Left lung (tissue), 10 donors: ENCODE data around the gene EIF4H. TPM values are rescaled to one million over a fixed set of nuclear protein-coding genes. Genes with fewer than 3 reads are reported as not detected.

Source experiments
- ATAC-seq: fragments of 200-7000 bp; cut with Tn5 transposase; one replicate; pipeline ENCODE4 v1.9.1; 2020; ENCODE audit warnings: moderate library complexity
- DNase-seq, 4 donors: peaks; one replicate each; pipeline ENCODE4 v3.0.0-alpha.2; 2013 to 2020
- H3K27ac ChIP-seq, 2 donors: fragments of 200-600 bp; sonication (generic) in 1 of 2; one replicate each; pipeline versions ENCODE4 v1.5.0 to v1.8.0; 2020 to 2021
- H3K27me3 ChIP-seq, 2 donors: fragments of 200-600 bp; sonication (generic) in 1 of 2; one replicate each; pipeline versions ENCODE4 v1.5.0 to v1.8.0; 2020 to 2021
- H3K36me3 ChIP-seq, 2 donors: fragments of 200-600 bp; sonication (generic) in 1 of 2; one replicate each; pipeline versions ENCODE4 v1.5.0 to v1.8.0; 2020 to 2021
- H3K4me1 ChIP-seq, 2 donors: fragments of 200-600 bp; one replicate each; pipeline ENCODE4 v1.8.0; 2021
- H3K4me3 ChIP-seq, 2 donors: fragments of 200-600 bp; sonication (generic) in 1 of 2; one replicate each; pipeline versions ENCODE4 v1.5.0 to v1.8.0; 2020 to 2021; ENCODE audit warnings: mild to moderate bottlenecking in 1 of 2
- H3K9me3 ChIP-seq, 2 donors: fragments of 200-600 bp; sonication (generic) in 1 of 2; one replicate each; pipeline versions ENCODE4 v1.5.0 to v1.8.0; 2020 to 2021
- intact Hi-C, 2 donors: fragments of 100-400 bp; cut with DNase I; formaldehyde crosslinking; loops; one replicate each; pipeline versions ENCODE4 v1.11.2 to v1.14.2; 2022
- polyA plus RNA-seq, 6 donors: library from polyadenylated mRNA; unstranded; fragments of 120-200 nt; gene quantifications; one replicate each; pipeline ENCODE4 v1.2.1, GENCODE V29; 2013; ENCODE audit not compliant: insufficient read length in 6 of 6
- total RNA-seq, 2 donors: library from RNA; stranded (reverse); fragmentation: NEBNext Ultra II Directional; extraction: Animal tissue kit (Norgen Biotek cat#: 25700); gene quantifications; one replicate each; pipeline ENCODE4 v1.2.1, GENCODE V29; 2021
- TF ChIP-seq, protein P1 (sequence below), 2 donors: fragments of 200-600 bp; sonication (generic) in 1 of 2; IDR thresholded peaks; one replicate each; pipeline versions ENCODE4 v1.5.0 to v1.8.0; 2021; ENCODE audit warnings: antibody characterized with exemption in 2 of 2
- donor health status: DM: no; HTN: yes; CAD: no.
- donor health status: DM: no; HTN: no; CAD: no.

EIF4H gene
- total and polyA plus RNA-seq, 8 donors: 203 to 308 (median 264) TPM

DNA sequence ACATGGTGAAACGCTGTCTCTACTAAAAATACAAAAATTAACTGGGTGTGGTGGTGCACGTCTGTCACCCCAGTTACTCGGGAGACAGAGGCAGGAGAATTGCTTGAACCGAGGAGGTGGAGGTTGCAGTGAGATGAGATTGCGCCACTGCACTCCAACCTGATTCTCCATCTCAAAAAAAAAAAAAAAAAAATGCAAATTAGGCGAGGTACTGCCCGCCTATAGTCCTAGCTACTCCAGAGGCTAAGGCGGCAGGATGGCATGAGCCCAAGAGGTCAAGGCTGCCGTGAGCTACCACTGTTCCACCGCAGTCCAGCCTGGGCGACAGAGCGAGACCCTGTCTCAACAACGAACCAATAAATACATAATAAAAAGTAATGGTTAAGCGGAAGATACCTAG, 1.1 kb upstream of the EIF4H start:
- H3K27ac ChIP-seq: peak overlapping the region; percentile 92 to 94
- peak in 1 of 4 donors; percentile 49 for DNase-seq
- H3K9me3 ChIP-seq: no peaks in the 10 kb centered on the region
- intact Hi-C loops: loop anchor here in 1 of 2 donors (10.0 kb wide), 1 partner anchor 98 kb away; no protein-coding TSS in a partner anchor
- peak overlapping the region in 1 of 2 donors; percentile 100 for H3K4me3 ChIP-seq
- H3K4me1 ChIP-seq: peaks cover 28 to 47% of the 10 kb centered on the region in 2 donors
- H3K36me3 ChIP-seq: peaks cover 0 to 8% of the 10 kb centered on the region in 2 donors
- TF ChIP-seq, protein P1, sequence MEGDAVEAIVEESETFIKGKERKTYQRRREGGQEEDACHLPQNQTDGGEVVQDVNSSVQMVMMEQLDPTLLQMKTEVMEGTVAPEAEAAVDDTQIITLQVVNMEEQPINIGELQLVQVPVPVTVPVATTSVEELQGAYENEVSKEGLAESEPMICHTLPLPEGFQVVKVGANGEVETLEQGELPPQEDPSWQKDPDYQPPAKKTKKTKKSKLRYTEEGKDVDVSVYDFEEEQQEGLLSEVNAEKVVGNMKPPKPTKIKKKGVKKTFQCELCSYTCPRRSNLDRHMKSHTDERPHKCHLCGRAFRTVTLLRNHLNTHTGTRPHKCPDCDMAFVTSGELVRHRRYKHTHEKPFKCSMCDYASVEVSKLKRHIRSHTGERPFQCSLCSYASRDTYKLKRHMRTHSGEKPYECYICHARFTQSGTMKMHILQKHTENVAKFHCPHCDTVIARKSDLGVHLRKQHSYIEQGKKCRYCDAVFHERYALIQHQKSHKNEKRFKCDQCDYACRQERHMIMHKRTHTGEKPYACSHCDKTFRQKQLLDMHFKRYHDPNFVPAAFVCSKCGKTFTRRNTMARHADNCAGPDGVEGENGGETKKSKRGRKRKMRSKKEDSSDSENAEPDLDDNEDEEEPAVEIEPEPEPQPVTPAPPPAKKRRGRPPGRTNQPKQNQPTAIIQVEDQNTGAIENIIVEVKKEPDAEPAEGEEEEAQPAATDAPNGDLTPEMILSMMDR (IDR thresholded peaks at IDR 0.05): no peak
- ATAC-seq: peak; percentile 63
- no peaks in the 10 kb centered on the region for H3K27me3 ChIP-seq

DNA sequence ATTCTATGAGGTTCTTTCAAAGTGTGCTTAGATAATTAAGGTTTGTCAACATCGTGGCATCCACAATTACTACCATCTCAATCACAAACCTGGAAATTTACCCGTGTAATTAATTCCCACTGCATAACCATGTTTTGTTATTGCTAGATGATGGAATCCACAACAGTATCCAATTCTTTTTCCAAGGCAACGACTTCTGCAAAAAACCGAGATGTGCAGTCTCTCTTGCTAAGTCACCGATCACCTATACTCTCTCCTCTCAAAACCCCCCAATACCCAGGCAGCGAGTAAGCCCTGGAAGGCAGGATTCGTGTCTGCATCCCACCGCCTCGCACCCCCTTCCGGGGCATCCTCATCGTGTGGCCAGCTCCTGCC, 678 bp upstream of the EIF4H start:
- intact Hi-C loops: loop anchor here in 1 of 2 donors (10.0 kb wide), 1 partner anchor 99 kb away; no protein-coding TSS in a partner anchor
- peak overlapping the region; percentile 81 to 100 for H3K4me3 ChIP-seq
- no peaks in the 10 kb centered on the region for H3K9me3 ChIP-seq
- no peaks in the 10 kb centered on the region for H3K27me3 ChIP-seq
- peaks cover 28 to 51% of the 10 kb centered on the region in 2 donors for H3K4me1 ChIP-seq
- H3K36me3 ChIP-seq: peaks cover 0 to 8% of the 10 kb centered on the region in 2 donors
- DNase-seq (no peak), ATAC-seq (no peak)
- H3K27ac ChIP-seq: peak overlapping the region; percentile 92 to 94
- TF ChIP-seq, protein P1 (IDR thresholded peaks at IDR 0.05): no peak

DNA sequence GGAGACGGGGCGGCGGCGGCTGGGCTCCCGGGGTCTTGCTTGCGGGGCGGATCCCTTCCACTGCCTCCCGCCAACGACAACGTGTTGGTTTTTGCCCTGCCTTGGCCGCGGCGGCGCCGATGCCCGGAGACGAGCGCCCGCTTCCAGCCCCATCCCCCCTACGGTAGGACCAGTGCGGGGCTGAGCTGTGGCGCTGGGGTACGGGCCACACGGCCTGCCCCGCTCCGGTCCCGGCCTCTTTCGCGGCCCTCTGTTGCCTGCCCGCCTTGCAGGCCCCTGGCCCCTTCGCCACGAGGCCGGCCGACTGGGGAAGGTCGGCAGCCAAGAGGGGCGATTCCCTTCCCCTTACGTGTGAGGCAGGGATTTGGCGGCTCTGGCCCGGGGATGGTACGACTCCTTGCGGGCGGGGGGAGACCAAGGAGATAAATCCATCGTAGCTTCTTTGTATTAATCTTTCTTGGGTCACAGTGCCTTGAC, 488 bp downstream of the EIF4H start:
- peak overlapping the region; percentile 92 to 94 for H3K27ac ChIP-seq
- TF ChIP-seq, protein P1 (IDR thresholded peaks at IDR 0.05): no peak
- intact Hi-C loops: loop anchor here in 1 of 2 donors (10.0 kb wide), 1 partner anchor 100 kb away; no protein-coding TSS in a partner anchor
- H3K9me3 ChIP-seq: no peaks in the 10 kb centered on the region
- H3K4me1 ChIP-seq: peaks cover 31 to 63% of the 10 kb centered on the region in 2 donors
- H3K4me3 ChIP-seq: peak overlapping the region; percentile 81 to 100
- ATAC-seq (peak; percentile 28), DNase-seq (peak; percentile 53 to 86 (median 57))
- peaks cover 0 to 13% of the 10 kb centered on the region in 2 donors for H3K36me3 ChIP-seq
- no peaks in the 10 kb centered on the region for H3K27me3 ChIP-seq

DNA sequence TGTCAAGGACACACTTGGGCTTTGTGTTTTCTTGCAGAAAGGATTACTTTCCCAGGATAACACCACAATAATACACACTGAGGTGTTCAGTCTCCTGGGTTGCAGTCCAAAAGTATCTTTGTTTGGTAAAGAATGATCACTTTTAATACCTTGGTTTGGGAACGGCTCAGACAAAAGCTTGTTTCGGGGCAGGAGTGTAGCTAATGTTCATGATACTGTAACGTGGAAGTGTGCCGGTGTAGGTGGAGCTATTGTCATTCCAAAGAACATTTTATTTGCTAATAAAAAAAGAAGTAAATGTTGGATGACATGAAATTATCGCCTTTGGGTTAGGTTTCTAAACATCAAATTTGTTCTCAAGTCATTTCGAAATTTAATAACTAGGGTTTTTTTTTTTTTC, 1.2 kb downstream of the EIF4H start:
- ATAC-seq (no peak), DNase-seq (no peak)
- H3K4me3 ChIP-seq: peak overlapping the region; percentile 81 to 100
- H3K4me1 ChIP-seq: peaks cover 31 to 68% of the 10 kb centered on the region in 2 donors
- H3K9me3 ChIP-seq: no peaks in the 10 kb centered on the region
- intact Hi-C loops: loop anchor here in 1 of 2 donors (10.0 kb wide), 1 partner anchor 101 kb away; no protein-coding TSS in a partner anchor
- TF ChIP-seq, protein P1 (IDR thresholded peaks at IDR 0.05): no peak
- H3K27ac ChIP-seq: peak overlapping the region; percentile 92 to 94
- no peaks in the 10 kb centered on the region for H3K27me3 ChIP-seq
- H3K36me3 ChIP-seq: peaks cover 0 to 13% of the 10 kb centered on the region in 2 donors

DNA sequence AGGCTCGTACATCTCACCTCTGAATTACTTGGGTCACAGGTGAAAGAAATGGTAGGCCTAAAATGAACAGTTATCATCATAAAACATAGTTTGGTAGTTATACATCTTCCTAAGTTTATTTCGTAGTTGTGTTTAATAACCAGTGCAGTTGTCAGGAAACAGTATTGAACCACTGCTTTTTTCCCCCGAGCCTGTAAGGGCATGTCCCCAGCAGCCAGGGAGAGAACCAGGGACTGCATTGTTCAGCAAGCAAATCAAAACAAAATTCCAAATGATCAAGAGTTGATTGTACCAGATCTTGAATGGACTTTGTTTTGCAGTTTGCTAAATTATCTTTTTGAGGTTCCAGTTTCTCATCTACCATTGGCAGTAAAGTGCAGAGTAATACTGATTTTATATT, 2.4 kb downstream of the EIF4H start:
- Histone ChIP-seq H3K27ac (peak overlapping the region in 1 of 2 donors; percentile 10), H3K27me3 (no peaks in the 10 kb centered on the region), H3K9me3 (no peaks in the 10 kb centered on the region), H3K4me3 (no peak overlapping the region), H3K36me3 (peaks cover 0 to 13% of the 10 kb centered on the region in 2 donors), H3K4me1 (peaks cover 34 to 81% of the 10 kb centered on the region in 2 donors)
- intact Hi-C loops: loop anchor here in 1 of 2 donors (10.0 kb wide), 1 partner anchor 102 kb away; no protein-coding TSS in a partner anchor
- DNase-seq: no peak
- TF ChIP-seq, protein P1 (IDR thresholded peaks at IDR 0.05): no peak
- ATAC-seq: no peak
